Skeletal muscle cell (primary cell): ENCODE results near the gene NAV2.

Experiments used
- DNase-seq: peaks from one replicate; pipeline ENCODE4 v3.0.0-alpha.2; 2010; ENCODE audit warnings: low read depth
- H3K4me3 ChIP-seq: 2 replicates; pipeline ENCODE4 v1.5.1; 2011; ENCODE audit warnings: low read depth, mild to moderate bottlenecking, control low read depth, low read length, moderate library complexity

Gene NAV2

GRCh38 chr11:20048246-20048645 is 335.6 kb downstream of the NAV2 start:
- DNase-seq: no peak

GRCh38 chr11:20048707-20049106 is 336.1 kb downstream of the NAV2 start:
- no peak for DNase-seq
- H3K4me3 ChIP-seq: no peak overlapping the region

More at GRCh38 chr11:20048246-20048645, 335.6 kb downstream of the NAV2 start:
- H3K4me3 ChIP-seq: no peak overlapping the region

GRCh38 chr11:20049231-20049630 is 336.6 kb downstream of the NAV2 start:
- no peak for DNase-seq

GRCh38 chr11:20050048-20050447 is 337.4 kb downstream of the NAV2 start:
- H3K4me3 ChIP-seq: no peak overlapping the region
- DNase-seq: no peak

More at GRCh38 chr11:20049231-20049630, 336.6 kb downstream of the NAV2 start:
- no peak overlapping the region for H3K4me3 ChIP-seq

- H3K4me3 ChIP-seq: no peak overlapping the region
- no peak for DNase-seq
Measured at GRCh38 chr11:20050551-20051333, 338.1 kb downstream of the NAV2 start.

GRCh38 chr11:20051469-20052399 is 339.1 kb downstream of the NAV2 start:
- DNase-seq: no peak
- H3K4me3 ChIP-seq: no peak overlapping the region

GRCh38 chr11:20053572-20053971 is 340.9 kb downstream of the NAV2 start:
- no peak overlapping the region for H3K4me3 ChIP-seq
- no peak for DNase-seq

- DNase-seq: no peak
- no peak overlapping the region for H3K4me3 ChIP-seq
Measured at GRCh38 chr11:20054584-20054983, 341.9 kb downstream of the NAV2 start.

GRCh38 chr11:20055312-20055711 is 342.7 kb downstream of the NAV2 start:
- H3K4me3 ChIP-seq: no peak overlapping the region

GRCh38 chr11:20056109-20056949 is 343.7 kb downstream of the NAV2 start:
- no peak for DNase-seq
- H3K4me3 ChIP-seq: no peak overlapping the region

More at GRCh38 chr11:20055312-20055711, 342.7 kb downstream of the NAV2 start:
- DNase-seq: no peak

- no peak for DNase-seq
- no peak overlapping the region for H3K4me3 ChIP-seq
Measured at GRCh38 chr11:20056950-20057943, 344.6 kb downstream of the NAV2 start.

- DNase-seq: no peak
- no peak overlapping the region for H3K4me3 ChIP-seq
Measured at GRCh38 chr11:20058749-20059458, 346.3 kb downstream of the NAV2 start.

- DNase-seq: no peak
Measured at GRCh38 chr11:20059587-20060021, 347.0 kb downstream of the NAV2 start.

GRCh38 chr11:20060181-20060580 is 347.5 kb downstream of the NAV2 start:
- H3K4me3 ChIP-seq: no peak overlapping the region
- DNase-seq: no peak

More at GRCh38 chr11:20059587-20060021, 347.0 kb downstream of the NAV2 start:
- H3K4me3 ChIP-seq: no peak overlapping the region

GRCh38 chr11:20060647-20061205 is 348.1 kb downstream of the NAV2 start:
- no peak for DNase-seq
- no peak overlapping the region for H3K4me3 ChIP-seq

- no peak for DNase-seq
- no peak overlapping the region for H3K4me3 ChIP-seq
Measured at GRCh38 chr11:20061776-20062175, 349.1 kb downstream of the NAV2 start.

- no peak overlapping the region for H3K4me3 ChIP-seq
- DNase-seq: no peak
Measured at GRCh38 chr11:20064961-20065405, 352.3 kb downstream of the NAV2 start.
